ENCODE results near the gene MAD1L1.
"Not testable (repeated sequence)": the region's sequence is repeated elsewhere in the genome, so short reads cannot be mapped to it uniquely, and the experiment has no call there.

Gene MAD1L1

DNA sequence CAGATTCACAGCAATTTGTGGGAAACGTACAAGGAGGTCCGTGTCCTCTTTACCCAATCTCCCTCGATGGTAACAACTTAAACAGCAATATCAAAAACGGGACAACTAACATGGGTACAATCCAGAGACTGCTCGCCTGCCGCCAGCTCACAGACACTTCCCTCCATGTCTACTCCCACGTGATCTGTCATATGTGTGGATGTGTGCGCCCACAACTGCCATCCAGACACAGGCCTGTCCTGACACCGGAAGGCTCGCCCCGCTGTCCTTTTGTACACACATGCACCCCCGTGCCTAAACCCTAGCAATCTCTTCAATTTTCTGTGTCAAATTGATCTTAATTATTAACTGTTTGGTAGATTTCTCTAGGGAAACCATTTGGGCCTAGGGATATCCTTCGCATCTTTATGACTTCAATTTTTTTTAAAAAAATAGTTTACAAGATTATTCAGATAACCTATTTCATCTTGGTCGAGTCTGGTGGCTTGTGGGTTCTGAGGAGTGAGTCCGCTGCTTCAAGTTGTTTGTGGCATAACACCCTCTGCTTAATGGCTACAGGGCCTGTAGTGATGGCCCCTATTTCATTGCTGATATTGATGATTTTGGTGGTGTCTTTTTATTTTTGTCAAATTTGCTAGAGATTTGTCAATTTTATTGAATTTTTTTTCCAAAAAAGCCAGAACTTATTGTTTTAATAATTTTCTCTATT lies 260.6 kb downstream of the MAD1L1 start:
- DNase-seq (ENCODE audit: low spot score), result no peak

DNA sequence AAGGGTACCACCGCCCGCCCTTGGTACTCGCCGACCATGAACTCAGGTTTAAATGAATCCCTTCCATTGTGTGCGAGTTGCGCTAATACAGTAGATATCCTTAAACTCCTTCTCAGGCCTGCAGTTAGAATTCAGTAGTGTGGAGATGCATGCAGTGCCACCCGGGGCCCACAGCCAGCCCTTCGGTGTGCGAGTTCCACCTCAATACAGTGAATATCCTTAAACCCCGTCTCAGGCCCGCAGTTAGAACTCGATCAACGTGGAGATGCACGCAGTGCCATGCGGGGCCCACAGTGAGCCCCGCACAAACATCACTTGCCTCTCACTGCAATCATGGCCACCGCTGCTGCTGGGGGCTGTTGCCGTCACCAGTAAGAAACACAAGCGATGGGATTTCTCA lies 261.9 kb downstream of the MAD1L1 start:
- DNase-seq (ENCODE audit: low spot score), result no peak

DNA sequence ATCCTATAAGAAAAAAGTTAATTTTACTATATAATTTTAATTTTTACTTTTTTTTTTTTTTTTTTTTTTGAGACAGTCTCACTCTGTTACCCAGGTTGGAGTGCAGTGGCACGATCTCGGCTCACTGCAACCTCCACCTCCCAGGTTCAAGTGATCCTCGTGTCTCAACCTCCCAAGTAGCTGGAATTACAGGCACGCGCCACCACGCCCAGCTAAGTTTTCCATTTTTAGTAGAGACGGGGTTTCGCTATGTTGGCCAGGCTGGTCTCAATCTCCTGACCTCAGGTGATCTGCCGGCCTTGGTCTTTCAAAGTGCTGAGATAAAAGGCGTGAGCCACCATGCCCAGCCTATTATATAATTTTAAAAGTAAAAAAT lies 262.5 kb downstream of the MAD1L1 start:
- not testable (repeated sequence) for DNase-seq (ENCODE audit: low spot score)

DNA sequence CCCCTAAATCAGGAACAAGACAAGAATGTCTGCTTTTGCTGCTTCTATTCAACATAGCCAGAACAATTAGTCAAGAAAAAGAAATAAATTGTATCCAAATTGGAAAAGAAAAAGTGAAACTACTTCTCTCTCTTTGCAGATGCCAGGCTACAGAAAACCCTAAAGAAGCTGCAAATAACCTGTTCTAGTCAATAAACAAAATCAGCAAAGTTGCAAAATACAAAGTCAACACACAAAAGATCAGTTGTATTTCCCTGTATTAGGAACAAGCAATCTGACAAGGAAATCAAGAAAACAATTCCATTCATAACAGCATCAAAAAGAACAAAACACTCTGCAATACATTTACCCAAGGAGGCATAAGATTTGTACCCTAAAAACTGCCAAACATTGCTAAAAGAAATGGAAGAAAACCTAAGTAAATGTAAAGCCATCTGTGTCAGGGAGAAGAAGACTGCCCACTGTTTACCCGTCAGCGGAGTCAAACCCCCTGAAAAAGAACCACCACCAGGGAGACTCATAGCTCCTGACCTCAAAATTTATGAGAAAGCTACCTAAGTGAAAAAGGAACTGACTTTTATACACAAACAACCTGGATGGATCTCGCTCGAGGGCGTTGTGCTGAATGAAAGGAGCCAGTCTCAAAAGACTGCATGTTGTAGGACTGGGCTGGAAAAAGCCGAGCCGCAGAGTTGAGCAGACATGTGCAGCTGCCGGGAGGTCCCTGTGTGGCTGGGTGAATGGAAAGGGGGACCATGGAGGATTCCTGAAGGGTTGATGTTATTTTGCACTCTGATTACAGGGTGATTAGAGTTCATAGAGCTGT lies 263.1 kb downstream of the MAD1L1 start:
- DNase-seq (ENCODE audit: low spot score), result no peak

DNA sequence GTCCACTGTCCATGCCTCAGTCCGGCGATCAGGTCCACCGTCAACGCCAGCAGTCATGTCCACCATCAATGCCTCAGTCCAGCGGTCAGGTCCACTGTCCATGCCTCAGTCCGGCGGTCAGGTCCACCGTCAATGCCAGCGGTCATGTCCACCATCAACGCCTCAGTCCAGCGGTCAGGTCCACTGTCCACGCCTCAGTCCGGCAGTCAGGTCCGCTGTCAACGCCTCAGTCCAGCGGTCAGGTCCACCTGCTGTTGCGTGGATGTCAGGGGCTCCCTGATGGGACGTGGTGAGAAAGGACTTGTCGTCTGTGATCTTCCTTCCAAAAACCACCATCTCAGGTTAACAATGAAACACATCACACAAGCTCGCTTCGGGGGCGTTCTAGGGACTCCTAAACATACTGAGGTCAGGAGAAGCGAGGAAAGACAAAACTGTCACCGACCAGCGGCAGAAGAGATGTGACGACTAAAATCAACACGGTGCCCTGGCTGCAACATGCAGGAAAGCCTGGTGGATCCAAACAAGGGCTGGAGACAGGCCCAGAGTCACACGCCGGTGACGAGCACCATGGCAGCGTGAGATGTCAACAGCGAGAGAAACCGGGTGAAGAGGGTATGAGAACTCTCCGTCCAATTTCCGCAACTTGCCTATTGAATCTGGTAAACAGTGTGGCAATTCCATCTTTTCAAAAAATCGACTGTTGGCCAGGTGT lies 264.2 kb downstream of the MAD1L1 start:
- no peak for DNase-seq (ENCODE audit: low spot score)

DNA sequence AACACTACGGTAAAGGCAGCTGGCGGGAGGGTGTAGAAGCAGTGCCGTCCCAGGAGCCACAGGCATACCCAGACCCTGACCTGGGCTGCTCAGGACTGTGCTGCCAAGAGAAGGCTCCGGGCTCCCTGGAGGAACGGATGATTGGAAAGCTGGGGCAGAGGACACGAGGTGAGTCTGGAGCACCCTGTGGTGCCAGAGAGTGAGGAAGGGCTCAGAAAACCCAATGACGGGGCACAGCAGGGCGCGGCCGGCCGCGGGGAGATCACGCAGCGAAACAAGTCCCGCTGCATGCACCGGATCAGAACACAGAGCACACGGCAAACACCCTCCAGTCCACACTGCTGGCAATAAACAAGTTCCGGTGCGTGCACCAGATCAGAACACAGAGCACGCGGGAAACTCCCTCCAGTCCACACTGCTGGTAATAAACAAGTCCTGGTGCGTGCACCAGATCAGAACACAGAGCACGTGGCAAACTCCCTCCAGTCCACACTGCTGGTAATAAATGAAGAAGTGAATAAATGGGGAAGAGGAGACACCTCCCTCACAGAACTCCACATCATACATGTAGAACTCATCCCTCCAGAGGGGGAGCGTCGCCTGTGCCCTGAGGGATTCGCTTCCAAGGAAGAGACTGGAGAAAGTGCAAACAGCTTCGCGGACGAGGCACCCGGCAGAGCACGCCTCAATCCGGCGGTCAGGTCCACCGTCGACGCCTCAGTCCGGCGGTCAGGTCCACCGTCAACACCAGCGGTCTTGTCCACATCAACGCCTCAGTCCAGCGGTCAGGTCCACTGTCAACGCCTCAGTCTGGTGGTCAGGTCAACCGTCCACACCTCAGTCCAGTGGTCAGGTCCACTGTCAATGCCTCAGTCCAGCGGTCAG lies 265.0 kb downstream of the MAD1L1 start:
- no peak for DNase-seq (ENCODE audit: low spot score)

DNA sequence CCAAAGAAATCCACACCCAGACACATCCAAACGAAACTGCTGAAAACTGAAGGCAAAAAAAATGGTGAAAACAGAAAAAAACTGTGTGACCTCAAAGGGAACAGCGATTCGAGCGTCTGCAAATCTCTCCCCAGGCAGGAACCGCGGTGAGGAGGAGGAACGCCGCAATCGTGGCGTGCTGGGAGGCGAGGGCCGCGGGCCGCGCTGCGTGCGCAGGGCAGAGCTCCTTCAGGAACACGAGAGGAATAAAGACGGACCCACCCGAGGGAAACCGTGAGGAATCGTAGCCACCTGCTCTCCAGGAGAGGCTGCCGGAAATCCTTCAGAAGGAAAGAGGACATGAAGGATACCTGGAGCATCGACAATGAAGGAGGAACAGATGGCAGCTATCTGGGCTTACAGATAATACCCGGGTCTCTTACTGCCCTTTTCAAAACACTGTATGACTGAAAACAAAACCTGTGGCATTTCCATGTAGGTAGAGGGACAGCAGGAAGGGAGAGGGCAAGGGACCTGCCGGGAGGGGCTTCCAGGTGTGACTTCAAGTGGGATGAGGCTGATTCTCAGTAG lies 266.0 kb downstream of the MAD1L1 start:
- DNase-seq (ENCODE audit: low spot score), result no peak

DNA sequence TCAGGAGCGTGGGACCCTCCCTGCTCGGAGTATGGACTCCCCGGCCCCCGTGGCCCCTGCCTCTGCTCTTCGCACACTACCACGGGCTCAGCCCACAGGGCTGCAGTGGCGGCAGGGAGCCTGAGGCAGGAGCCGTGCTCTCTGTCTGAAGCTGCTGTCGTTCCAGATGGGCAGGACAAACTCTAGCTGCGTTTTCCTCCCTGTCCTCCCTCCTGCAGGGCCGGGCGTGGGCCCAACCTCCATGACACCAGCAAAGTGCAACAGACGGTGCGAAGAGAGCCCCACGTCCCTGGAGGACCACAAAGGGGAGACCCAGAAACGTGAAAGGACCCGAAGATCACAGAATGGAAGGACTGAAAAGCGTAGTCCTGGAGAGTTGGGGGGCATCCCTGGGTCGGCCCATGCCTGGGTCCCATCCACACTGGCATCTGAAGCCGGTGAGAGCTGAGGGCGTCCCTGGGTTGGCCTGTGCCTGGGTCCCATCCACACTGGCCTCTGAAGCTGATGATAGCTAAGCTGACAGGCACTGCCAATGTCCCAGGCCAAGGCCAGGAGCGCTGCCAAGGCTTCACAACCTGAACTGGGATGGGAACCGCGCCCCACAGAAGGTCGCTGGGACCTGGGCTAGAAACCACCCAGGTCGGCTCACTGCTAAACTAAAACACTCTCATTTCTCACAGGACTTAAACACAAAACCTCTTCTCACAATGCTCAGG lies 267.0 kb downstream of the MAD1L1 start:
- DNase-seq (ENCODE audit: low spot score), result no peak

DNA sequence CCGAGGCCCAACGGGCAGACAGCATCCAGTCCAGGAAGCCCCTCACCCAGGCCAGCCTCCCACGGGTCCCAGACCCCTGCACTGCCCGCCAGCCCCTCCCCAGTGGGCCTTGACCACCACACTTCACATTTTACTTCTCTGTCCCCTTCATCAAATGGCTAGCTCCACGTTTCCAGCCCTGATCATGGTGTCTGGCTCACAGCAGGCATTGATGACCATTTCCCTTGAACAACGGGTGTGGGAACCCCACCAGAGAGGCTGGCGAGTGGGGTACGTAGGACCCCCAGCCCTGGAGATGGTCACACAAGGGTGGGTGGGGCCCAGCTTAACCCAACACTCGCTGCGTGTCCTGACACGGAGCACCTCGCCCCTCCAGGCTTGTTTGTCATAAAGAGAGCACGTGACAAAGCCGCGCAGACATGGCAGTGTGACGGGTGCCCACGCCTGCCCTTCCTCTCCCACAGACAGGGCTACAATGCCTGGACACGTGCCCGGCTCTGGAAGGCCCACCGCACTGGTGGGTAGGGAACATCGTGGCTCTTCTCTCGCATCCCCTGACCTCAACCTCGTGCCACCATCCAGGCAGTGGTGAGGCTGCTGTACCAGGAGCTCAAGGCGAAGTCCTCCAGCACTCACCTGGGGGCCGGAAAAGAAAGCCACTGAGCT lies 267.7 kb downstream of the MAD1L1 start:
- DNase-seq (ENCODE audit: low spot score), result no peak

DNA sequence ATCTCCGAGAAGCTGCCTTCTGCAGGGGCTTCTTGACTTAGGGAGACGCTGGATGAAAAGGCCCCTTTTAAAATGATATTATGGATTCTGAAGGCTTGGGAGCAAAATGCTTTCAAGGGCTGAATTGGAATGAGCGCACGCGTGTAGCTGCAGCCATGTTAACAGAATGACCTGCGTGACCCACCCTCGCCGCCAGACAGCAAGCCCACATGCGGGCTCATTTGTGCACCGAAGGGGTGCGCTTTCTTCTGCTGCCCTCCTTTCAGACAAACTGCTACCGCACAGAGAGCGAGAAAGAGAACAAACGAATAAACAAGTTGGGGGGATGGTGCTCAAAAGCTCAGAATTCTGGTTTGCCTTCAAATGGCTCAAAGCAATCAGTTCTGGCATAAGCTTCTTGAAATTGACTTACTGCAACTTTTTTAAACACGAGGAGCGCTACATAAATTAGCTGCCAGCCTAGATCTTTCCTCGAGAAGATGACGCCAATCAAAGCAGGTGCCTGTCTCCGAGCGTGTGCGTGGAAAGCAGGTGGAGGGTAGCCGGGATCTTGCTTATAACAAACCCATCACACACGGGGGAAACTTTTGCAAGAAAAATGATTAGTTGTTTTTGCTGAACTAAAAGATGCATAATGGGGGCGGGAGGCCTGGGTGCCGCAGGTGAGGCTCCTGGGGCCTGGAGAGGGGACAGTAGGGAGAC lies 268.4 kb downstream of the MAD1L1 start:
- no peak for DNase-seq (ENCODE audit: low spot score)

DNA sequence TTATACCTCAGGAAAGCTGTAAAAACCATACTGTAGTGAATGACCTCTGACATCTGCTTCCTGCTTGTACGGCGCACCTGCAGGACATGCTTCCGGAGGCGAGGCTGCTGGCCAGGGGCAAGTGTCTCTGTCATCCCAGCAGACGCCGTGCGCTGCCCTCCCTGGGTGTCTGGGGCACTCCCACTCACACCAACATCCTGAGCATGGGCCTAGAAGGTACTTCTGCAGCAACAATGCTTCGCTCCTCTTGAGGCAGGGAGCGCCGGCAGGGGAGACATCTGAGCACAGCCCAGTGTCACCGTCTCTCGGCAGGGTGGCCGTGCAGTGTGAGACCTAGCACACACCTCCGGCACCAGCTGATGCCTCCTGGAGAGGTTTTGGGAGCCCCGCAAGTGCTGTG lies 269.2 kb downstream of the MAD1L1 start:
- DNase-seq (ENCODE audit: low spot score), result no peak

DNA sequence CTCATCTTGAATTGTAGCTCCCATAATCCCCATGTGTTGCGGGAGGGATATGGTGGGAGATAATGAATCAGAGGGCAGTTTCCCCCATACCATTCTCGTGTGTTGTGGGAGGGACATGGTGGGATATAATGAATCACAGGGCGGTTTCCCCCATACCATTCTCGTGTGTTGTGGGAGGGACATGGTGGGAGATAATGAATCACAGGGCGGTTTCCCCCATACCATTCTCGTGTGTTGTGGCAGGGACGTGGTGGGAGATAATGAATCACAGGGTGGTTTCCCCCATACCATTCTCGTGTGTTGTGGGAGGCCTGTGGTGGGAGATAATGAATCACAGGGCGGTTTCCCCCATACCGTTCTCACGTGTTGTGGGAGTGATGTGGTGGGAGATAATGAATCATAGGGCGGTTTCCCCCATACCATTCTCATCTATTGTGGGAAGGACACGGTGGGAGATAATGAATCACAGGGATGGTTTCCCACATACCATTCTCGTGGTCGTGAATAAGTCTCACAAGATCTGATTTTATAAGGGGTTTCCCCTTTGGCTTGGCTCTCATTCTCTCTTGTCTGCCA lies 271.0 kb downstream of the MAD1L1 start:
- peak; percentile 13 for DNase-seq (ENCODE audit: low spot score)

DNA sequence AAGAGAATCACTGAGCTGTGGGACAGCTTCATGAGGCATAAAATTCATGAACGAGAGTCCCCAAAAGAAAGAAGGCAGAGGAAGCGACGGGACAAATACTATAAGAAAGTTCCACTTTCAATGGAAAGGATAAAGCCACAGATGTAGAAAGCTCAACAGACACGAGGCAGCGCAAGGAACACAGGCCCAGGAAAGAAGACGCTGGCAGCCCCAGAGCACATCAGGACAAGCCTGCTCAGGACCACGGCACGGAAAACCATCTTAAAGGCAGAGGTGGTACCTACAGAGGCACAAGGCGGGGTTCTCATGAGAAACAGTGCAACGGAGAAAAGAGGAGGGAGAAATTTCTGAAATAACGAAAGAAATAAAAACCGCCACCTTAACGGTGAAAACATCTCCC lies 273.4 kb downstream of the MAD1L1 start:
- DNase-seq (ENCODE audit: low spot score), result no peak

DNA sequence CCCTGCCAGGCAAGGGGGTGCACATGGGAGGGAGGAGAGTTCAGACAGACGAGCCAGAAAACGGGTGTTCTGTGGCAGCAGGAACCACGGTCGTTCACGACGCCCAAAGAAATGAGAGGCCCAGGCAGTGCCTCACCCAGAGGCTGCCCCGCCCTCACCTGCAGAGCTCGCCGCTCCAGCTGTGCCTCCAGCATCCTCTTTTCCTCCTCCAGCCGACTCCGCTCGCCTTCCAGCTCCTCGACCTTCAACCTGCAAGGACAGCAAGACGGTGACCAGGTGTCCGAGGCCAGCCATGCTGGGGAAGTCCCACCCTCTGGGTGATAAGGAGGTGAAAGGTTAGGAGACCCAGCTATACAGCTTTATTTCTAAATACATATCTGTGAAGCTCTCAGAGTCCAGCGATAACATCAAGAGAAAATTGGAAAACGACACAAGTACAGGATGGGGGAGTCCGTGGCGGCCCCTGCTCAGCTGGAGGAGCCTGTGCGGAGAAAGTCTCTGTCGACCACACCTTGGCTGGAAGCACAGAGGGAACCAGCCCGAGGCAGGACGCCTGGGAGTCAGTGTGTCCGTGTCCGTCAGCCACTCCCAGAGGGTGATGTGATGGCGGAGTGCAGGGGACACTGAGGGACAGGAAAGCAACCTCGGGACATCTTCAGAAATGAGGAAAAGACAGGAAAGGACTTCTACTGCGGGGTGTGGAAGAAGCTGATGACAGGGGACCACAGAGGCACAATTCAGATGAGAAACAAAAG lies 275.1 kb downstream of the MAD1L1 start:
- DNase-seq (ENCODE audit: low spot score), result no peak

DNA sequence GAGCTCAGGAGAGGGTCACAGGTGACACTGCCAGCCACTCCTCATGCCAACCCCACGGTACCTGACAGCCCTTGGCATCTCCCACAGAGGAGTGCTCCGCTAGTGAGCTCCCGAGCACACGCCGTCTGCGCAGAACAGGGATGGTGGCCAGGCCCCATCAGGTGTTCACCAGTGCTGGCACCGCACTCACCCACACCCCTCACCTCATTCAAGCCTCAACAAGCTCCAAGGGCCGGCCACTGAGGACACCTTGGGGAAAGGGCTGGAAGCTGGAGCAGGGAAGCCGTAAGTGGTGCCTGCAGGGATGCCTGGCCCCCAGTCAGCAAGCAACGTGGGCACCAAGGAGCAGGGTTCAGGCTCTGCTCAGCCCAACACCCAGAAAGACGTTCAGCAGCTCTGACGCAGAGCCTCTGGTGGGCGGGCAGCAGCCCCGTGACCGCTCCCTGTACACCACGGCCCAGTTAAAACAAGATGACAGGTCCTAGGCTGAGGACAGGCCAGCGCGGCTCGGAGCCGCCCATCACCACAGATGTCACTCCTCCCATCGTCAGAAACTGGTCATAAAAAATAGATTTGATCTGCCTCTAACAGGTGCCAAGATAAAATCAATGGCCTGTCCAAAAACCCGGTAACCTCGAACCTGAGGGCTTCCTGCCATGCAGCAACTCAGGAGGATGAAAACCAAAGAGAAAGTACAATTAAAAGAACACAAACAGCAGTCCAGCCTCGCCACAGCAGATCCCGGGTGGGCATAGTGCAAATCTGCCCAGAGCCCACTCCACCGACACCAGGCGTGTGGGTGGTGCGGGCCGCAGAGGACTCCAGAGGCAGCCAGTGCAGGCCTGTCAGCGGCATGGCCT lies 275.9 kb downstream of the MAD1L1 start:
- DNase-seq (ENCODE audit: low spot score), result no peak

DNA sequence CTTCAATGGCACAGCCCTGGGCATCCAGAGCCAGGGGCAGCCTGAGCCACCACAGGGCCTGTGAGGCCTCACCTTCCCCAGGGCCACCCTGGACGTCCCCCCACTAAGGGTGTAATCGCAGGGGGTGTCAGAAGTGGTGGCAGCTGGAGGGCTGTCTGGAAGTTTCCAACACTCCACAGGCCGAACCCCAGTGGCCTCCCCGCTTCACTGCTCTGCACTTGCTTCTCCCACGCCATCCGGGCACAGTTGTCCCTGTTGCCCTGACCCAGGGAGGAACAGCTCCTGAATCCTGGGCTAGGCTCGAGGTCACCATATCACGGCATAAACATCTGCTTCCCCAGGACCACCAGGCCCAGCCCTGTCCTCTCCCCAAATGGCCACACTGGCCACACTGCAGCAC lies 276.6 kb downstream of the MAD1L1 start:
- no peak for DNase-seq (ENCODE audit: low spot score)

DNA sequence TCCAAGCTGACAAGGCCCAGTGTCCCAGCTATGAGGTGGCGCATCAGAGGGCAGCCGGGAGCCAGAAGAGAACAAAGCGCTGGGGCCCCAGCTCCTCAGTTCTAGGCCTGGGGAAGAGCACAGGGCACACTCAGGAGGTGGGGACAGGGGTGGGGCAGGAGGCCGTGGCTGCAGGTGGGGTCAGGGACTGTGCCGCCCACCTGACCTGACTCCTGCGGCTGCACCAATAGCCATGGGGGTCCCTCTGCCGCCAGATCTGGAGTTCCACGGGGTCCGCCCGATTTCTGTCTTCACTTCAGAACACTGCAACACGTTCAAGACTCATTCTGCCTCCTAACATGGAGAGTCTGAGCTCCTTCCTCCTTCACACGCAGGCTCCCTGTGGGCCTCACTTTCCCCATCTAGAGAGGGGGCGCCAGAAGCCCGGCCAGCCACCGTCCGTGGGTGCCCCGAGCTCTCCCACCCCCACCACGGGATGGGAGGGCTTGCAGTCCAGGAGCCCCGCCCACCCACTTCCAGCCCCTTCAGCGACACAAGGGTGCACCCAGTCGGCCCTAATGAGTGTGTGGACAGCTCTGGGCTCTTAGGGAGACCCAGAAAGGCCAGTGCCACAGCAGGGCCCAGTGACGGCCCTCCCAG lies 278.3 kb downstream of the MAD1L1 start:
- DNase-seq (ENCODE audit: low spot score), result peak; percentile 34

All from AG08395 (cell line).